Type B pancreatic cell (in vitro differentiated cells): Measurements from ENCODE around the gene KMT2C. TPM values are rescaled to one million over a fixed set of nuclear protein-coding genes. Genes with fewer than 3 reads are reported as not detected.

Source experiments
- DNase-seq: peaks from one replicate; pipeline ENCODE4 v3.0.0; 2021; ENCODE audit warnings: mixed read lengths; ENCODE audit not compliant: unreplicated experiment; ENCODE audit errors: extremely low spot score
- H3K27ac Mint-ChIP-seq: 2 replicates; pipeline ENCODE4 v1.8.0; 2021; ENCODE audit warnings: mild to moderate bottlenecking, mixed read lengths
- H3K27me3 Mint-ChIP-seq: 2 replicates; pipeline ENCODE4 v1.8.0; 2021; ENCODE audit warnings: mixed read lengths
- H3K36me3 Mint-ChIP-seq: 2 replicates; pipeline ENCODE4 v1.8.0; 2021; ENCODE audit warnings: mixed read lengths
- H3K4me1 Mint-ChIP-seq: one replicate; pipeline ENCODE4 v1.8.0; 2021; ENCODE audit warnings: mixed read lengths; ENCODE audit not compliant: unreplicated experiment
- H3K4me3 Mint-ChIP-seq: 2 replicates; pipeline ENCODE4 v1.8.0; 2021; ENCODE audit warnings: mild to moderate bottlenecking, mixed read lengths
- H3K9me3 Mint-ChIP-seq: 2 replicates; pipeline ENCODE4 v1.8.0; 2021; ENCODE audit warnings: mixed read lengths
- CTCF ChIP-seq: fragments of 200-600 bp; sonication (generic); conservative IDR thresholded peaks from 2 replicates; pipeline ENCODE4 v1.5.0; 2021; ENCODE audit warnings: antibody characterized with exemption, mild to moderate bottlenecking
- total RNA-seq: library from RNA; stranded (reverse); gene quantifications from 2 replicates; pipeline ENCODE4 v1.2.1, GENCODE V29; 2021; ENCODE audit warnings: low replicate concordance

Gene KMT2C
- total RNA-seq, 1 donor from 2014 or later = 60.3 TPM

DNA sequence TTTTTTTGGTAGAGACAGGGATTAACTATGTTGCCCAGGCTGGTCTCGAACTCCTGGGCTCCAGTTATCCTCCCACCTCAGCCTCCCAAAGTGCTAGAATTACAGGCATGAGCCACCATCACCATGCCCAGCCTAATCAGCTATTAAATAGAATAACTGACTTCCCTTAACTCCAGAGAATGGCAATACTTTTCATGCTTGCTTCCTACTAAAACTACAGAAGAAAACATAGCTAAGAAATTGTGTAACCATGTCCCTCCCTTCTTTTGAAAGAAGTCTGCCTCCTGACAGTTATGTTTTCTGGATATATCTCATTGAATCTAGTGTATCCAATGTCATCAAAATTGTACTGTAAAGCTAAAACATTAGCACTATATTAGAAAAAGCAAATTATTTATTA is 95.6 kb downstream of the KMT2C start:
- Mint-ChIP-seq H3K27me3 (no peaks in the 10 kb centered on the region), H3K36me3 (peaks cover 4% of the 10 kb centered on the region), H3K4me3 (no peak overlapping the region), H3K9me3 (no peaks in the 10 kb centered on the region), H3K4me1 (peaks cover 40% of the 10 kb centered on the region), H3K27ac (no peak overlapping the region)
- TF ChIP-seq CTCF = no peak
- DNase-seq = no peak

GRCh38 chr7:152338561-152338960 is 97.2 kb downstream of the KMT2C start:
- no peaks in the 10 kb centered on the region for H3K27me3 Mint-ChIP-seq
- H3K27ac Mint-ChIP-seq = no peak overlapping the region
- no peak overlapping the region for H3K4me3 Mint-ChIP-seq
- TF ChIP-seq CTCF = no peak
- DNase-seq = no peak
- no peaks in the 10 kb centered on the region for H3K9me3 Mint-ChIP-seq
- H3K36me3 Mint-ChIP-seq = peaks cover 6% of the 10 kb centered on the region
- peaks cover 39% of the 10 kb centered on the region for H3K4me1 Mint-ChIP-seq

- Mint-ChIP-seq H3K4me3 (no peak overlapping the region), H3K36me3 (peaks cover 9% of the 10 kb centered on the region), H3K4me1 (peaks cover 29% of the 10 kb centered on the region), H3K9me3 (no peaks in the 10 kb centered on the region), H3K27me3 (no peaks in the 10 kb centered on the region), H3K27ac (no peak overlapping the region)
- DNase-seq = no peak
- TF ChIP-seq CTCF = peak; percentile 74
Measured at GRCh38 chr7:152336754-152337368, 98.9 kb downstream of the KMT2C start.

DNA sequence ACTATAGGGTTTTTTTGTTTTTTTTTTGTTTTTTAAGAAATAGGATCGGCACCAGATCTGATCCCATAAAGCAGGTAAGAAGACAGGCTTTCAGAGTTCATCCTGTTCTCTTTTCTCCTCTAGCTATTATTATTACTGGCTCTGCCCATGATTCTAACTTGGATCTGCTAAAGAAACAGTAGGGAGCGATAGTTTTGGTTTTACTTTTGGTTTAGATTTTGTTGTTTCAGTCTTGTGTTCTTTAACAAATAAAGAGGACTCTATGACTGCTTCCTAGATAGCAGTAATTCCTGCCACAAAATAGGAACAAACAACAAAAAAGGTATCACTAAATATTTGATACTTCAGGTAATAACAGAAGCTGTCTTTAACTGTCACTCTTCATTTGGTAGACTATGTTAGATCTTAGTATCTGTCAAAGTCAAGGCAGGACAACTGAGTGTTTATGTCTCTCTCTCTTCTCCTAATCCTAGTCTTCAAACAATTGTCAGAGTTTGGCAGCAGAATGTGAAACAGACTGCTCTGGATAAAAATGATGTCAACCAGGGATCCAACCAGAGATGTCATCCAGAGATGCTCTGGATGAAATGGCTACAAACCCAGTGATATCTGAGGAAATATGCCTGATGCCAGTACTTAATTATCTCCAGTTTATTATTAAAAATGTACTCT is 99.8 kb downstream of the KMT2C start:
- Mint-ChIP-seq H3K4me3 (no peak overlapping the region), H3K4me1 (peaks cover 24% of the 10 kb centered on the region), H3K9me3 (no peaks in the 10 kb centered on the region), H3K27me3 (no peaks in the 10 kb centered on the region), H3K36me3 (peaks cover 9% of the 10 kb centered on the region), H3K27ac (peak overlapping the region; percentile 62)
- DNase-seq = no peak
- no peak for TF ChIP-seq CTCF

- TF ChIP-seq CTCF = no peak
- H3K27ac Mint-ChIP-seq = no peak overlapping the region
- DNase-seq = no peak
- peaks cover 22% of the 10 kb centered on the region for H3K36me3 Mint-ChIP-seq
- H3K4me1 Mint-ChIP-seq = peaks cover 15% of the 10 kb centered on the region
- H3K27me3 Mint-ChIP-seq = no peaks in the 10 kb centered on the region
- H3K4me3 Mint-ChIP-seq = no peak overlapping the region
- no peaks in the 10 kb centered on the region for H3K9me3 Mint-ChIP-seq
Measured at GRCh38 chr7:152333134-152333533, 102.7 kb downstream of the KMT2C start.
